GM23338 (cell line): ENCODE results near the gene TM9SF2. TPM values are rescaled to one million over a fixed set of nuclear protein-coding genes. Genes with fewer than 3 reads are reported as not detected.

Source experiments
- ATAC-seq: fragments of 200-7000 bp; cut with Tn5 transposase; 3 replicates; pipeline ENCODE4 v1.9.1; 2020
- DNase-seq: peaks from one replicate; pipeline ENCODE4 v3.0.0-alpha.2; 2015; ENCODE audit warnings: low spot score
- H2AFZ ChIP-seq: fragments of 200-600 bp; sonication (generic); 2 replicates; pipeline ENCODE4 v1.8.0; 2016; ENCODE audit warnings: antibody characterized with exemption, mild to moderate bottlenecking, moderate library complexity
- H3F3A ChIP-seq: fragments of 200-600 bp; sonication (generic); replicated peaks from 2 replicates; pipeline ENCODE4 v1.8.0; 2017; ENCODE audit warnings: antibody characterized with exemption, mixed run types, low read depth
- H3K27ac ChIP-seq: fragments of 200-600 bp; sonication (generic); 2 replicates; pipeline ENCODE4 v1.6.1; 2016; ENCODE audit warnings: low read depth
- H3K27me3 ChIP-seq: fragments of 200-600 bp; sonication (generic); 2 replicates; pipeline ENCODE4 v1.8.0; 2016; ENCODE audit warnings: mild to moderate bottlenecking, mixed run types, moderate library complexity; ENCODE audit not compliant: insufficient read depth
- H3K36me3 ChIP-seq: fragments of 200-600 bp; sonication (generic); 2 replicates; pipeline ENCODE4 v1.8.0; 2016; ENCODE audit warnings: mild to moderate bottlenecking; ENCODE audit not compliant: insufficient read depth
- H3K4me1 ChIP-seq: fragments of 200-600 bp; sonication (generic); 2 replicates; pipeline ENCODE4 v1.8.0; 2016; ENCODE audit warnings: mild to moderate bottlenecking, moderate library complexity; ENCODE audit not compliant: insufficient read depth
- H3K4me2 ChIP-seq: fragments of 200-600 bp; sonication (generic); 2 replicates; pipeline ENCODE4 v1.7.1; 2017; ENCODE audit warnings: mixed run types
- H3K4me3 ChIP-seq: fragments of 200-600 bp; sonication (generic); 2 replicates; pipeline ENCODE4 v1.6.1; 2016; ENCODE audit warnings: mixed run types
- H3K79me2 ChIP-seq: fragments of 200-600 bp; sonication (generic); replicated peaks from 2 replicates; pipeline ENCODE4 v1.8.0; 2017; ENCODE audit warnings: mild to moderate bottlenecking; ENCODE audit not compliant: insufficient read depth
- H3K9me2 ChIP-seq: fragments of 200-600 bp; sonication (generic); 2 replicates; pipeline ENCODE4 v1.8.0; 2017; ENCODE audit not compliant: insufficient read depth
- H4K20me1 ChIP-seq: fragments of 200-600 bp; sonication (generic); replicated peaks from 2 replicates; pipeline ENCODE4 v1.8.0; 2017; ENCODE audit warnings: mild to moderate bottlenecking; ENCODE audit not compliant: insufficient read depth
- H3K27ac Mint-ChIP-seq: 2 replicates; pipeline ENCODE4 v1.8.0; 2020; ENCODE audit warnings: inconsistent platforms, mild to moderate bottlenecking, moderate library complexity, mixed read lengths
- H3K27me3 Mint-ChIP-seq: 3 replicates; pipeline ENCODE4 v1.8.0; 2022; ENCODE audit warnings: low read depth, mild to moderate bottlenecking, moderate library complexity, mixed read lengths, inconsistent platforms; ENCODE audit not compliant: insufficient read depth, poor library complexity
- H3K36me3 Mint-ChIP-seq: 3 replicates; pipeline ENCODE4 v1.8.0; 2021; ENCODE audit warnings: low read depth, mild to moderate bottlenecking, inconsistent platforms, moderate library complexity, mixed read lengths
- H3K4me1 Mint-ChIP-seq: 3 replicates; pipeline ENCODE4 v1.8.0; 2020; ENCODE audit warnings: mild to moderate bottlenecking, inconsistent platforms, mixed read lengths
- H3K4me3 Mint-ChIP-seq: 3 replicates; pipeline ENCODE4 v1.8.0; 2021; ENCODE audit warnings: moderate library complexity, mild to moderate bottlenecking, inconsistent platforms, mixed read lengths
- H3K9me3 Mint-ChIP-seq: 3 replicates; pipeline ENCODE4 v1.8.0; 2020; ENCODE audit warnings: moderate library complexity, mild to moderate bottlenecking, inconsistent platforms, mixed read lengths
- CREB1 ChIP-seq: fragments of 250-450 bp; sonication (Bioruptor Pico); IDR thresholded peaks from 2 replicates; pipeline ENCODE4 v1.5.0; 2020; ENCODE audit warnings: low read depth, mild to moderate bottlenecking, moderate library complexity
- EZH2 ChIP-seq: fragments of 200-600 bp; sonication (generic); IDR thresholded peaks from one replicate; pipeline ENCODE4 v1.8.0; 2017; ENCODE audit warnings: antibody characterized with exemption, mild to moderate bottlenecking, low read depth; ENCODE audit not compliant: unreplicated experiment
- JUNB ChIP-seq: IDR thresholded peaks from one replicate; pipeline ENCODE4 v1.6.1; 2016; ENCODE audit warnings: antibody characterized with exemption; ENCODE audit not compliant: unreplicated experiment
- POLR2AphosphoS5 ChIP-seq: IDR thresholded peaks from 2 replicates; pipeline ENCODE4 v1.6.1; 2016; ENCODE audit warnings: antibody characterized with exemption, low read depth
- ZNF114 ChIP-seq: fragments of 250-450 bp; sonication (Bioruptor Pico); IDR thresholded peaks from 2 replicates; pipeline ENCODE4 v1.5.0; 2020; ENCODE audit warnings: mild to moderate bottlenecking, moderate library complexity
- ZNF331 ChIP-seq: fragments of 250-450 bp; sonication (Bioruptor Pico); IDR thresholded peaks from 2 replicates; pipeline ENCODE4 v1.5.0; 2020; ENCODE audit warnings: low read depth, mild to moderate bottlenecking, moderate library complexity
- polyA plus RNA-seq: library from polyadenylated mRNA; unstranded; fragments of >200 nt; fragmentation: Nextera tagmentation; extraction: Ambion mirVana; gene quantifications from 2 replicates; pipeline ENCODE4 v1.2.1, GENCODE V29; 2016
- total RNA-seq: library from RNA; depleted of rRNA; stranded (reverse); fragments of >200 nt; shearing (Covaris generic); gene quantifications from 2 replicates; pipeline ENCODE4 v1.2.3, GENCODE V29; 2014
- TF ChIP-seq, protein P1 (sequence below): IDR thresholded peaks from 2 replicates; pipeline ENCODE4 v1.6.1; 2016; ENCODE audit warnings: antibody characterized with exemption
- TF ChIP-seq, protein P2 (sequence below): IDR thresholded peaks from one replicate; pipeline ENCODE4 v1.6.1; 2018; ENCODE audit warnings: antibody characterized with exemption; ENCODE audit not compliant: unreplicated experiment
- TF ChIP-seq, protein P3 (sequence below): fragments of 250-450 bp; sonication (Bioruptor Pico); IDR thresholded peaks from 2 replicates; pipeline ENCODE4 v1.5.0; 2020; ENCODE audit warnings: mild to moderate bottlenecking, moderate library complexity

Gene TM9SF2
- total and polyA plus RNA-seq, 2 experiments from 2014 or later: 50.5 to 115 TPM

DNA sequence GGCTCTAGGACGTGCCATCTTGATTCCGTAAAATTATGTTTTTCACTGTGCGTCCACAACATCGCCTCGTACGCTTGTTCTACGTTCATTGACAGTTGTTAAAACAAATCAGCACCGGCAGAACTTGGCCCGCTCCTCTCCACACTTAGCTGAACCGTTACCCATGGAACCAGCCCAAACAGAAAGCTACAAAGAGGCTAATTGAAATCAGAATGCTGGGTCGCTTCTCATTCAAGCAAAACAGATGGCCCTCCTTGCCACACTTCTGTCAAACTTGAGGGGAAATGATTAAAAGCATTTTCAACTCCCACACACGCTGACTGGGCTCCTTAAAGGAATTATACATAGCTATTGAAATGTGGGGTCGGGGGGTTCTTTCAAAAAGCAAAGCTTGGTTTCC lies 71.6 kb downstream of the TM9SF2 start:
- Histone ChIP-seq H3K9me2 (0 out of 2 replicates have a peak, but pooled peaks cover 4% of the 10 kb centered on the region), H3K4me1 (peaks cover 10% of the 10 kb centered on the region; the same call in 1 of the 2 replicates), H3K4me3 (no peak overlapping the region), H3K79me2 (no peaks in the 10 kb centered on the region), H4K20me1 (no peaks in the 10 kb centered on the region), H3F3A (0 out of 2 replicates have a peak, but pooled peaks cover 3% of the 10 kb centered on the region), H3K36me3 (no peaks in the 10 kb centered on the region; the same call in 1 of the 2 replicates), H3K27me3 (no peaks in the 10 kb centered on the region), H3K4me2 (no peak overlapping the region), H2AFZ (no peak overlapping the region), H3K27ac (0 out of 2 replicates have a peak overlapping the region, but pooled peaks have one; percentile 59)
- Mint-ChIP-seq H3K27ac (no peak overlapping the region), H3K9me3 (peaks cover 19% of the 10 kb centered on the region), H3K27me3 (peaks cover 1% of the 10 kb centered on the region), H3K4me3 (no peak overlapping the region), H3K4me1 (peaks cover 10% of the 10 kb centered on the region), H3K36me3 (peaks cover 10% of the 10 kb centered on the region; the same call in 2 of the 3 replicates)
- DNase-seq (peak; percentile 21), ATAC-seq (no peak)
- TF ChIP-seq JUNB (no peak), POLR2AphosphoS5 (no peak), CREB1 (CRISPR knock-in tag) (no peak), ZNF114 (CRISPR knock-in tag) (no peak), ZNF331 (no peak), EZH2 (no peak)
- TF ChIP-seq, protein P1, sequence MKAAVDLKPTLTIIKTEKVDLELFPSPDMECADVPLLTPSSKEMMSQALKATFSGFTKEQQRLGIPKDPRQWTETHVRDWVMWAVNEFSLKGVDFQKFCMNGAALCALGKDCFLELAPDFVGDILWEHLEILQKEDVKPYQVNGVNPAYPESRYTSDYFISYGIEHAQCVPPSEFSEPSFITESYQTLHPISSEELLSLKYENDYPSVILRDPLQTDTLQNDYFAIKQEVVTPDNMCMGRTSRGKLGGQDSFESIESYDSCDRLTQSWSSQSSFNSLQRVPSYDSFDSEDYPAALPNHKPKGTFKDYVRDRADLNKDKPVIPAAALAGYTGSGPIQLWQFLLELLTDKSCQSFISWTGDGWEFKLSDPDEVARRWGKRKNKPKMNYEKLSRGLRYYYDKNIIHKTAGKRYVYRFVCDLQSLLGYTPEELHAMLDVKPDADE: no peak
- TF ChIP-seq, protein P2, sequence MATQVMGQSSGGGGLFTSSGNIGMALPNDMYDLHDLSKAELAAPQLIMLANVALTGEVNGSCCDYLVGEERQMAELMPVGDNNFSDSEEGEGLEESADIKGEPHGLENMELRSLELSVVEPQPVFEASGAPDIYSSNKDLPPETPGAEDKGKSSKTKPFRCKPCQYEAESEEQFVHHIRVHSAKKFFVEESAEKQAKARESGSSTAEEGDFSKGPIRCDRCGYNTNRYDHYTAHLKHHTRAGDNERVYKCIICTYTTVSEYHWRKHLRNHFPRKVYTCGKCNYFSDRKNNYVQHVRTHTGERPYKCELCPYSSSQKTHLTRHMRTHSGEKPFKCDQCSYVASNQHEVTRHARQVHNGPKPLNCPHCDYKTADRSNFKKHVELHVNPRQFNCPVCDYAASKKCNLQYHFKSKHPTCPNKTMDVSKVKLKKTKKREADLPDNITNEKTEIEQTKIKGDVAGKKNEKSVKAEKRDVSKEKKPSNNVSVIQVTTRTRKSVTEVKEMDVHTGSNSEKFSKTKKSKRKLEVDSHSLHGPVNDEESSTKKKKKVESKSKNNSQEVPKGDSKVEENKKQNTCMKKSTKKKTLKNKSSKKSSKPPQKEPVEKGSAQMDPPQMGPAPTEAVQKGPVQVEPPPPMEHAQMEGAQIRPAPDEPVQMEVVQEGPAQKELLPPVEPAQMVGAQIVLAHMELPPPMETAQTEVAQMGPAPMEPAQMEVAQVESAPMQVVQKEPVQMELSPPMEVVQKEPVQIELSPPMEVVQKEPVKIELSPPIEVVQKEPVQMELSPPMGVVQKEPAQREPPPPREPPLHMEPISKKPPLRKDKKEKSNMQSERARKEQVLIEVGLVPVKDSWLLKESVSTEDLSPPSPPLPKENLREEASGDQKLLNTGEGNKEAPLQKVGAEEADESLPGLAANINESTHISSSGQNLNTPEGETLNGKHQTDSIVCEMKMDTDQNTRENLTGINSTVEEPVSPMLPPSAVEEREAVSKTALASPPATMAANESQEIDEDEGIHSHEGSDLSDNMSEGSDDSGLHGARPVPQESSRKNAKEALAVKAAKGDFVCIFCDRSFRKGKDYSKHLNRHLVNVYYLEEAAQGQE: no peak
- TF ChIP-seq, protein P3, sequence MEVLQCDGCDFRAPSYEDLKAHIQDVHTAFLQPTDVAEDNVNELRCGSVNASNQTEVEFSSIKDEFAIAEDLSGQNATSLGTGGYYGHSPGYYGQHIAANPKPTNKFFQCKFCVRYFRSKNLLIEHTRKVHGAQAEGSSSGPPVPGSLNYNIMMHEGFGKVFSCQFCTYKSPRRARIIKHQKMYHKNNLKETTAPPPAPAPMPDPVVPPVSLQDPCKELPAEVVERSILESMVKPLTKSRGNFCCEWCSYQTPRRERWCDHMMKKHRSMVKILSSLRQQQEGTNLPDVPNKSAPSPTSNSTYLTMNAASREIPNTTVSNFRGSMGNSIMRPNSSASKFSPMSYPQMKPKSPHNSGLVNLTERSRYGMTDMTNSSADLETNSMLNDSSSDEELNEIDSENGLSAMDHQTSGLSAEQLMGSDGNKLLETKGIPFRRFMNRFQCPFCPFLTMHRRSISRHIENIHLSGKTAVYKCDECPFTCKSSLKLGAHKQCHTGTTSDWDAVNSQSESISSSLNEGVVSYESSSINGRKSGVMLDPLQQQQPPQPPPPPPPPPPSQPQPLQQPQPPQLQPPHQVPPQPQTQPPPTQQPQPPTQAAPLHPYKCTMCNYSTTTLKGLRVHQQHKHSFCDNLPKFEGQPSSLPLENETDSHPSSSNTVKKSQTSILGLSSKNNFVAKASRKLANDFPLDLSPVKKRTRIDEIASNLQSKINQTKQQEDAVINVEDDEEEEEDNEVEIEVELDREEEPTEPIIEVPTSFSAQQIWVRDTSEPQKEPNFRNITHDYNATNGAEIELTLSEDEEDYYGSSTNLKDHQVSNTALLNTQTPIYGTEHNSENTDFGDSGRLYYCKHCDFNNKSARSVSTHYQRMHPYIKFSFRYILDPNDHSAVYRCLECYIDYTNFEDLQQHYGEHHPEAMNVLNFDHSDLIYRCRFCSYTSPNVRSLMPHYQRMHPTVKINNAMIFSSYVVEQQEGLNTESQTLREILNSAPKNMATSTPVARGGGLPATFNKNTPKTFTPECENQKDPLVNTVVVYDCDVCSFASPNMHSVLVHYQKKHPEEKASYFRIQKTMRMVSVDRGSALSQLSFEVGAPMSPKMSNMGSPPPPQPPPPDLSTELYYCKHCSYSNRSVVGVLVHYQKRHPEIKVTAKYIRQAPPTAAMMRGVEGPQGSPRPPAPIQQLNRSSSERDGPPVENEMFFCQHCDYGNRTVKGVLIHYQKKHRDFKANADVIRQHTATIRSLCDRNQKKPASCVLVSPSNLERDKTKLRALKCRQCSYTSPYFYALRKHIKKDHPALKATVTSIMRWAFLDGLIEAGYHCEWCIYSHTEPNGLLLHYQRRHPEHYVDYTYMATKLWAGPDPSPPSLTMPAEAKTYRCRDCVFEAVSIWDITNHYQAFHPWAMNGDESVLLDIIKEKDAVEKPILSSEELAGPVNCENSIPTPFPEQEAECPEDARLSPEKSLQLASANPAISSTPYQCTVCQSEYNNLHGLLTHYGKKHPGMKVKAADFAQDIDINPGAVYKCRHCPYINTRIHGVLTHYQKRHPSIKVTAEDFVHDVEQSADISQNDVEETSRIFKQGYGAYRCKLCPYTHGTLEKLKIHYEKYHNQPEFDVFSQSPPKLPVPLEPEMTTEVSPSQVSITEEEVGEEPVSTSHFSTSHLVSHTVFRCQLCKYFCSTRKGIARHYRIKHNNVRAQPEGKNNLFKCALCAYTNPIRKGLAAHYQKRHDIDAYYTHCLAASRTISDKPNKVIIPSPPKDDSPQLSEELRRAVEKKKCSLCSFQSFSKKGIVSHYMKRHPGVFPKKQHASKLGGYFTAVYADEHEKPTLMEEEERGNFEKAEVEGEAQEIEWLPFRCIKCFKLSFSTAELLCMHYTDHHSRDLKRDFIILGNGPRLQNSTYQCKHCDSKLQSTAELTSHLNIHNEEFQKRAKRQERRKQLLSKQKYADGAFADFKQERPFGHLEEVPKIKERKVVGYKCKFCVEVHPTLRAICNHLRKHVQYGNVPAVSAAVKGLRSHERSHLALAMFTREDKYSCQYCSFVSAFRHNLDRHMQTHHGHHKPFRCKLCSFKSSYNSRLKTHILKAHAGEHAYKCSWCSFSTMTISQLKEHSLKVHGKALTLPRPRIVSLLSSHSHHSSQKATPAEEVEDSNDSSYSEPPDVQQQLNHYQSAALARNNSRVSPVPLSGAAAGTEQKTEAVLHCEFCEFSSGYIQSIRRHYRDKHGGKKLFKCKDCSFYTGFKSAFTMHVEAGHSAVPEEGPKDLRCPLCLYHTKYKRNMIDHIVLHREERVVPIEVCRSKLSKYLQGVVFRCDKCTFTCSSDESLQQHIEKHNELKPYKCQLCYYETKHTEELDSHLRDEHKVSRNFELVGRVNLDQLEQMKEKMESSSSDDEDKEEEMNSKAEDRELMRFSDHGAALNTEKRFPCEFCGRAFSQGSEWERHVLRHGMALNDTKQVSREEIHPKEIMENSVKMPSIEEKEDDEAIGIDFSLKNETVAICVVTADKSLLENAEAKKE (CRISPR knock-in tag): no peak
